DOHH2 (cell line): Measurements from ENCODE around the gene MORC1.

ENCODE experiments used
- H3F3A ChIP-seq: fragments of 200-600 bp; sonication (generic), shearing (Covaris generic); 2 replicates; pipeline ENCODE4 v1.6.0; 2016; ENCODE audit warnings: antibody characterized with exemption, mild to moderate bottlenecking; ENCODE audit not compliant: control insufficient read depth, insufficient read depth
- H3K27ac ChIP-seq: fragments of 200-600 bp; sonication (generic); 2 replicates; pipeline ENCODE4 v1.5.1; 2014; ENCODE audit warnings: low read depth, mild to moderate bottlenecking, low read length, moderate library complexity
- H3K27me3 ChIP-seq: fragments of 200-600 bp; sonication (generic); 2 replicates; pipeline ENCODE4 v1.6.1; 2014; ENCODE audit warnings: mild to moderate bottlenecking, low read length, mixed read lengths; ENCODE audit not compliant: control insufficient read depth
- H3K36me3 ChIP-seq: fragments of 200-600 bp; sonication (generic); 2 replicates; pipeline ENCODE4 v1.6.1; 2014; ENCODE audit warnings: mild to moderate bottlenecking, low read length, moderate library complexity, mixed read lengths; ENCODE audit not compliant: control insufficient read depth
- H3K4me1 ChIP-seq: fragments of 200-600 bp; sonication (generic); 2 replicates; pipeline ENCODE4 v1.6.1; 2014; ENCODE audit warnings: mild to moderate bottlenecking, low read length, mixed read lengths; ENCODE audit not compliant: control insufficient read depth
- H3K4me2 ChIP-seq: fragments of 200-600 bp; sonication (generic); 2 replicates; pipeline ENCODE4 v1.6.0; 2014; ENCODE audit warnings: mild to moderate bottlenecking, low read length, moderate library complexity
- H3K4me3 ChIP-seq: fragments of 200-600 bp; sonication (generic); 2 replicates; pipeline ENCODE4 v1.5.1; 2014; ENCODE audit warnings: mild to moderate bottlenecking, low read length, mixed read lengths
- H3K79me2 ChIP-seq: fragments of 200-600 bp; sonication (generic); 2 replicates; pipeline ENCODE4 v1.6.1; 2014; ENCODE audit warnings: mild to moderate bottlenecking, low read length, mixed read lengths; ENCODE audit not compliant: control insufficient read depth
- H3K9me2 ChIP-seq: fragments of 200-600 bp; sonication (generic); replicated peaks from 2 replicates; pipeline ENCODE4 v1.6.1; 2014; ENCODE audit warnings: mild to moderate bottlenecking, low read length, mixed read lengths; ENCODE audit not compliant: control insufficient read depth
- H3K9me3 ChIP-seq: fragments of 200-600 bp; sonication (generic); 2 replicates; pipeline ENCODE4 v1.6.1; 2014; ENCODE audit warnings: antibody characterized with exemption, low read length, mixed read lengths; ENCODE audit not compliant: control insufficient read depth, insufficient read depth
- H4K20me1 ChIP-seq: fragments of 200-600 bp; sonication (generic); 2 replicates; pipeline ENCODE4 v1.6.0; 2014; ENCODE audit warnings: low read depth, mild to moderate bottlenecking, antibody characterized with exemption, low read length, moderate library complexity; ENCODE audit not compliant: control insufficient read depth, insufficient read depth
- CTCF ChIP-seq: fragments of 200-600 bp; sonication (generic); IDR thresholded peaks from one replicate; pipeline ENCODE4 v1.5.1; 2014; ENCODE audit warnings: antibody characterized with exemption, mild to moderate bottlenecking, low read depth, low read length; ENCODE audit not compliant: poor library complexity, severe bottlenecking
- EZH2phosphoT487 ChIP-seq: fragments of 200-600 bp; sonication (generic); IDR thresholded peaks from 2 replicates; pipeline ENCODE4 v1.6.1; 2017; ENCODE audit warnings: borderline replicate concordance, mild to moderate bottlenecking, antibody characterized with exemption, low read length, moderate library complexity, mixed read lengths

The MORC1 gene

GRCh38 chr3:109059264-109059663 is 58.7 kb downstream of the MORC1 start:
- no peak for TF ChIP-seq CTCF
- TF ChIP-seq EZH2phosphoT487: no peak
- Histone ChIP-seq H3K4me1 (peaks cover 13% of the 10 kb centered on the region), H3K27me3 (peaks cover 8% of the 10 kb centered on the region), H3K9me3 (no peaks in the 10 kb centered on the region), H3K79me2 (no peaks in the 10 kb centered on the region), H4K20me1 (no peaks in the 10 kb centered on the region), H3K27ac (no peak overlapping the region), H3F3A (peaks cover 4% of the 10 kb centered on the region; the same call in 1 of the 2 replicates), H3K9me2 (no peaks in the 10 kb centered on the region), H3K4me2 (peak overlapping the region; percentile 33), H3K4me3 (peak overlapping the region; percentile 13; the same call in 1 of the 2 replicates), H3K36me3 (no peaks in the 10 kb centered on the region)

- peaks cover 13% of the 10 kb centered on the region for H3K4me1 ChIP-seq
- no peak for TF ChIP-seq EZH2phosphoT487
- no peak for TF ChIP-seq CTCF
- H3K4me2 ChIP-seq: no peak overlapping the region
- H3K9me2 ChIP-seq: no peaks in the 10 kb centered on the region
- no peaks in the 10 kb centered on the region for H3K9me3 ChIP-seq
- no peak overlapping the region for H3K4me3 ChIP-seq
- H3K36me3 ChIP-seq: no peaks in the 10 kb centered on the region
- no peaks in the 10 kb centered on the region for H4K20me1 ChIP-seq
- H3K27me3 ChIP-seq: peaks cover 8% of the 10 kb centered on the region
- H3F3A ChIP-seq: peaks cover 4% of the 10 kb centered on the region; the same call in 1 of the 2 replicates
- no peaks in the 10 kb centered on the region for H3K79me2 ChIP-seq
- H3K27ac ChIP-seq: no peak overlapping the region
These were observed 60.3 kb downstream of the MORC1 start for GRCh38 chr3:109057616-109058015.

- Histone ChIP-seq H3K9me3 (no peaks in the 10 kb centered on the region), H4K20me1 (no peaks in the 10 kb centered on the region), H3K27ac (no peak overlapping the region), H3K4me1 (peaks cover 13% of the 10 kb centered on the region), H3K4me3 (no peak overlapping the region), H3K79me2 (no peaks in the 10 kb centered on the region), H3K9me2 (no peaks in the 10 kb centered on the region), H3K4me2 (no peak overlapping the region), H3K27me3 (peaks cover 8% of the 10 kb centered on the region), H3F3A (peaks cover 4% of the 10 kb centered on the region; the same call in 1 of the 2 replicates), H3K36me3 (no peaks in the 10 kb centered on the region)
- no peak for TF ChIP-seq CTCF
- TF ChIP-seq EZH2phosphoT487: no peak
These were observed 60.9 kb downstream of the MORC1 start for GRCh38 chr3:109057056-109057455.
